Stomach smooth muscle (tissue), 2 donors: ENCODE results near the gene TCFL5.
A peak's percentile ranks its signal among the peaks of the same experiment; 100 is the strongest.

ENCODE experiments used
- H3K27ac ChIP-seq: one replicate; pipeline ENCODE4 v1.7.0; 2013; ENCODE audit warnings: mild to moderate bottlenecking, low read length, inconsistent platforms
- H3K27me3 ChIP-seq, 2 donors: one replicate each; pipeline ENCODE4 v1.7.0; 2013; ENCODE audit warnings: low read length in 2 of 2; ENCODE audit not compliant: insufficient read depth in 2 of 2, control insufficient read depth in 1 of 2
- H3K36me3 ChIP-seq, 2 donors: one replicate each; pipeline ENCODE4 v1.7.0; 2013; ENCODE audit warnings: low read length in 2 of 2; ENCODE audit not compliant: control insufficient read depth in 2 of 2, insufficient read depth in 2 of 2
- H3K4me1 ChIP-seq: one replicate; pipeline ENCODE4 v1.7.0; 2013; ENCODE audit warnings: low read length; ENCODE audit not compliant: control insufficient read depth, insufficient read depth
- H3K4me3 ChIP-seq, 2 donors: one replicate each; pipeline ENCODE4 v1.7.0; 2013; ENCODE audit warnings: low read length in 2 of 2
- H3K9ac ChIP-seq, 2 donors: one replicate each; pipeline ENCODE4 v1.7.0; 2013; ENCODE audit warnings: low read length in 2 of 2, mild to moderate bottlenecking in 1 of 2
- H3K9me3 ChIP-seq, 2 donors: one replicate each; pipeline ENCODE4 v1.7.0; 2013; ENCODE audit warnings: low read length in 2 of 2; ENCODE audit not compliant: control insufficient read depth in 2 of 2
- donor health status: healthy.
- donor health status: Pancreatic carcinoma.

The TCFL5 gene

GRCh38 chr20:62824476-62825332, 36.9 kb downstream of the TCFL5 start:
- no peak overlapping the region for H3K27ac ChIP-seq
- H3K9ac ChIP-seq = peak overlapping the region in 1 of 2 donors; percentile 9
- no peaks in the 10 kb centered on the region for H3K36me3 ChIP-seq
- peaks cover 7% of the 10 kb centered on the region for H3K4me1 ChIP-seq
- H3K4me3 ChIP-seq = peak overlapping the region; percentile 12 to 61
- peaks cover under 1 to 6% of the 10 kb centered on the region in 2 donors for H3K27me3 ChIP-seq
- H3K9me3 ChIP-seq = no peaks in the 10 kb centered on the region

GRCh38 chr20:62823688-62824475, 37.7 kb downstream of the TCFL5 start:
- Histone ChIP-seq H3K36me3 (no peaks in the 10 kb centered on the region), H3K9me3 (no peaks in the 10 kb centered on the region), H3K27ac (no peak overlapping the region), H3K4me1 (peaks cover 12% of the 10 kb centered on the region), H3K4me3 (no peak overlapping the region), H3K27me3 (peaks cover 9% of the 10 kb centered on the region in 2 donors), H3K9ac (no peak overlapping the region)

DNA sequence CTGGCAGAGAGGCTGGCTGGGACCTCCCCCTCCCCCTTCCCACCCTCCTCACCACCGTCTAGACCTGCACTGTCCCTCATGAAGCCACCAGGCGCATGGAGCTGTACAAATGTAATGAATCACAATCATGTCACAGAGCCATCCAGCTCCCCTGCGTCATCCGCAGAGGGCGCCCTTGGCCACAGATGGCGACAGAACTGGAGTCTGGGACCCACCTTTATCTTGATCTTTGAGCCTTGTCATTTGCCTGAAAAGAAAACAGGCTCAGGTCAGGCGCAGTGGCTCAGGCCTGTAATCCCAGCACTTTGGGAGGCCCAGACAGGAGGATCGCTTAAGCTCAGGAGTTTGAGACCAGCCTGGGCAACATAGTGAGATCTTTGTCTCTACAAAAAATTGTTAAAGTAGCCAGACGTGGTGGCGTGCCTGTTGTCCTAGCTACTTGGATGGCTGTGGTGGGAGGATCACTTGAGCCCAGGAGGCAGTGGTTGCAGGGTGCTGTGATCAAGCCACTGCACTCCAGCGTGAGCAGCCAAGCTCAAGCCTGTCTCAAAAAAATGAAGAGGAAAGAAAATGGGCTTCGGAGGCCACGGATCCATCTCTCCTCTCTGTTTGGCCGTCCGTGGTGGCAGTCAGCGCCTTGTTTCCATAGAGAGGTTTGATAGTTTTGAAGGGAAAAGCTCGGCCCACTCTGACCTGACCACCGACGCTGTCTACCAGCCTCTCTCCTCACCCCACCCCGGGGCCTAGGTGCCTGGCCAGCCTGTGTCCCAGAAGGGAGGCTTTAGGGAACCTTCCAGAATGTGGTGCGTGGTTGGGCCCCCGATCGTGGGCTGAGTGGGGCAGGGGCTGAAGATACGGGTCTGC, 38.6 kb downstream of the TCFL5 start:
- Histone ChIP-seq H3K4me3 (no peak overlapping the region), H3K27ac (no peak overlapping the region), H3K9ac (no peak overlapping the region)

GRCh38 chr20:62822239-62822787, 39.3 kb downstream of the TCFL5 start:
- Histone ChIP-seq H3K4me3 (no peak overlapping the region), H3K27ac (no peak overlapping the region), H3K9ac (no peak overlapping the region), H3K36me3 (no peaks in the 10 kb centered on the region), H3K9me3 (no peaks in the 10 kb centered on the region), H3K4me1 (peaks cover 22% of the 10 kb centered on the region), H3K27me3 (peaks cover 21 to 23% of the 10 kb centered on the region in 2 donors)

More for the DNA sequence above, 38.6 kb downstream of the TCFL5 start:
- no peaks in the 10 kb centered on the region for H3K36me3 ChIP-seq
- H3K9me3 ChIP-seq = no peaks in the 10 kb centered on the region
- H3K27me3 ChIP-seq = peaks cover 16% of the 10 kb centered on the region in 2 donors
- H3K4me1 ChIP-seq = peaks cover 21% of the 10 kb centered on the region

- Histone ChIP-seq H3K9me3 (no peaks in the 10 kb centered on the region), H3K27ac (no peak overlapping the region), H3K36me3 (no peaks in the 10 kb centered on the region), H3K4me1 (peaks cover 24% of the 10 kb centered on the region), H3K27me3 (peaks cover 21 to 28% of the 10 kb centered on the region in 2 donors), H3K4me3 (no peak overlapping the region), H3K9ac (no peak overlapping the region)
Observed at GRCh38 chr20:62821726-62822210, 39.9 kb downstream of the TCFL5 start.

DNA sequence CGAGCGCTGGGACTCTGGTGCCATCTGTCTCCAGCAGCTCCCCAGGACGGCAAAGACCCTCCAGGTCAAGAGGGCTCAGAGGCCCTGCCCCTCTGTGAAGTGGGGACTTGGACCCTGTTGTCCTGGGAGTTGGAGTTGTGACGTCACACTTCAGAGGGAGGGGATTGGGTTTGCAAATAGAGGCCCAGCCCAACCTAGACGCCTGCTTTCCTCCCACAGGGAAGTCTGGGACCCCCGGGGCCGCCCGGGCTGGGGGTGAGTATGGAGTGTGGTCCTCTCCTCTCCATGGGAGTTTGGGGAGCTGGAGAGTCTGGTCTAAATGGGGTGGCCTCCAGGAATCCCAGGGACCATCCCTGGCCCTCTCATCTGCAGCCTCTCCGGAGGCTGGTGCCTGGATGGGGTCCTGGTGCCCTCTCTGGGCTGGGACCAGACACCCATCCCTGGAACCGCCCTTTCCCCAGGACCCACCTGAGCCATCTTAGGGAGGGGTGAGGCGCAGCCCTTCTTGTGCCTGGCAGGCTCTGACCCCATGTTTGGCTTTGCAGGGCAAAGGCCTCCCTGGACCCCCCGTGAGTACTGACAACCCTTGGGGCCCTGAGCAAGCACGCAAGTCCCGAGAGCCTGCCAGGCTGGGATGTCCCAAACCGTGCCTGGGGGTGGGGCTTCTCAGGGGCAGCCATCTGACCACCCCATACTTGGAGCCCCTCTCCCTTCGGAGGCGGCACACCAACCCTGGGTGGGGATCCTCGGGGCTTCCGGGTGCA, 40.5 kb downstream of the TCFL5 start:
- H3K9me3 ChIP-seq = no peaks in the 10 kb centered on the region
- no peak overlapping the region for H3K27ac ChIP-seq
- H3K36me3 ChIP-seq = no peaks in the 10 kb centered on the region
- peaks cover 30% of the 10 kb centered on the region for H3K4me1 ChIP-seq
- no peak overlapping the region for H3K9ac ChIP-seq
- H3K4me3 ChIP-seq = no peak overlapping the region
- H3K27me3 ChIP-seq = peaks cover 21 to 33% of the 10 kb centered on the region in 2 donors

GRCh38 chr20:62820208-62820961, 41.2 kb downstream of the TCFL5 start:
- Histone ChIP-seq H3K9me3 (no peaks in the 10 kb centered on the region), H3K9ac (no peak overlapping the region), H3K27ac (no peak overlapping the region), H3K27me3 (peaks cover 29 to 41% of the 10 kb centered on the region in 2 donors), H3K36me3 (no peaks in the 10 kb centered on the region), H3K4me3 (no peak overlapping the region), H3K4me1 (peaks cover 38% of the 10 kb centered on the region)

DNA sequence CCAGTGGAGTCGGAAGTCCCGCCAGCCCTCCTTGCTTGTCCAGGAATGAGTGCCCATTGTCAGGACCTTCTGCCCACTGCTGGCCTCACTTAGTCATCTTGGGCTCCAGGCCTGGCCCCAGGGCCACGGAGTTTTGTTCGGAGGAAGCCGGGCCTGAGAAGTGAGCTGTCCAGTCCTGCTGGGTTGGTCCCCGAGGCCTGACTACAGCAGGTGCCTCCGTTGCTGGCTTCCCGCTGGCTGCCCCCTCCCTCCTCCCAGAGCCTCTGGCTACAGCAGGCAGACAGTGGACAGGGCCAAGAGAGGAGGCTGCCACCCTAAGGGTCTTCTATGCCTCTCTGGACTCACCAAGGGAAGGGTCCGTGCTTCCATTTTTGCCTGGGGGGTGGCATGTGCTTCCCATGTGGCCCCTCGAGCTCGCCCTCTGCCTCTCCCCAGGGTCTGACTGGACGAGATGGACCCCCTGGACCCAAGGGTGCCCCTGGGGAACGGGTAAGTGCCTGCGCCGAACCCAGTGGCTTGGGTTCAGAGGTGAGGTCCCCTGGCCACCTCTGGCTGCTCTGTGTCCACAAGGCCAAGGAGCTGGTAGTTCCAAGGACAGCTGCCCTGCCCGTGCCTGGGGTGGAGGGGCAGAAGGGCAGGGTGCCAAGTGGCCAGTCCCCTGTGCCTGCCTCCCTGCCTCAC, 42.0 kb downstream of the TCFL5 start:
- Histone ChIP-seq H3K9me3 (no peaks in the 10 kb centered on the region), H3K27me3 (peaks cover 36 to 49% of the 10 kb centered on the region in 2 donors), H3K27ac (no peak overlapping the region), H3K9ac (no peak overlapping the region), H3K4me3 (no peak overlapping the region), H3K36me3 (no peaks in the 10 kb centered on the region), H3K4me1 (peaks cover 40% of the 10 kb centered on the region)
